Neural progenitor cell (in vitro differentiated cells): ENCODE results near the gene PEX7.

Experiments
- EZH2 ChIP-seq: fragments of 200-600 bp; sonication (generic); IDR thresholded peaks from 2 replicates; pipeline ENCODE4 v1.6.1; 2017; ENCODE audit warnings: antibody characterized with exemption, mild to moderate bottlenecking, moderate library complexity
- EZH2phosphoT487 ChIP-seq: fragments of 200-600 bp; sonication (generic); IDR thresholded peaks from 2 replicates; pipeline ENCODE4 v1.6.1; 2017; ENCODE audit warnings: antibody characterized with exemption

DNA sequence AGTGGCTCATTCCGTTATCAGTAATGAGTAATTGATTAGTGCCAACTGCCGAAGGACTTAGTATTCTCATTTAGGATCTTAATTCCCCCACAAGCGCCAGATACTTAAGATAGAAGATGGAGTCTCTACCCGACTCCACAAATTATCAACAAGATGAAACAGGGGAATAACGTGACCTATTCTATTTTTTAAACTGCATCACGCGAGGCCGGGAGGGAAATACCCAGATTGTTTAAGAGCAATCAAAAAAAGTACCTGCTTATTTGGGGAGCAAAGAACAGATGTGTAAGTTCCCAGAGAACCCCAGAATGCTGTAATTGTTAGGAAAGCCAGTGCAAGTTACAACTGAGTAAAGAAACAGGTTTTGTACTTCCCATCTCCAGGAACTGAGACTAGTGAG lies 29.0 kb upstream of the PEX7 start:
- TF ChIP-seq EZH2phosphoT487 = no peak
- no peak for TF ChIP-seq EZH2
